Measurements from ENCODE around the gene FAM200C. TPM values are rescaled to one million over a fixed set of nuclear protein-coding genes. Genes with fewer than 3 reads are reported as not detected.

The FAM200C gene
- polyA plus RNA-seq, 1 experiment, result 5.3 TPM

DNA sequence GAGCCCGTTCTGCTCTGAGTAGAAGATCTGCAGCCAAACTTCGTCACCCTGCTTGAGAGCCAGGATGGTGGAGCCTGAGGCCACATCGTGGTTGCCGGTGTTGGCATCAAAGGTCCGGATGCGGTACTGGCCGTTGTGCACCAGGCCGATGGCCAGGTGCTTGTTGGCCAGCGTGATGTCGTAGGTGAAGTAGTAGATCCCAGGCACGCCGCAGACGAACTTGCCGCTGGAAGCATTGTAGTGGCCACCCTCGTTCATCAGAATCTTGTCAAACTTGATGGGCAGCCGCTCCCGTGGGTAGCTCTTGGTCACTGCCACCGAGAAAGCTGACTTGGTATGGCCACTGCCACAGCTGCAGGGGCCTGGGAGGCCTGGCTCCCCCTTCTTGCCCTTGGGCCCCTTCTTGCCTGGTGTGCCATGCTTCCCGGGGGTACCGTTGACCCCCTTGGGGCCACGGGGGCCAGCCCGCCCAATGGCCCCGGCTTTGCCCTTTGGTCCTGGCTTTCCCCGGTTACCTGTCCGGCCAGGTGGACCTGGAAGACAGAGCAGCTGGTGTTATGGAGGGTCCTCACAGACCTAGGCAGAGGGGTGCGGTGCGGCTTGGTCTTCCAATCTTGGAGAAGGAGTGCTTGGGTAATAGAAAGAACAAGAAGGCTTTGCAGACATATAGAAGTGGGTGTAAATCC is 50.5 kb downstream of the FAM200C start:
- H3K4me3 ChIP-seq (ENCODE audit: low read depth, low read length), result no peak overlapping the region
- POLR2A ChIA-PET, result no interaction called here
- no peaks in the 10 kb centered on the region; the same call in 1 of the 2 replicates for H3K9me3 ChIP-seq (ENCODE audit: control insufficient read depth, insufficient read depth, low read length)
- DNase-seq (ENCODE audit: low read depth, low spot score), result no peak
- H3K27ac ChIP-seq (ENCODE audit: low read depth, low read length), result no peak overlapping the region
- no peaks in the 10 kb centered on the region for H3K27me3 ChIP-seq (ENCODE audit: control insufficient read depth, insufficient read depth, low read length)
- TF ChIP-seq, protein P1, sequence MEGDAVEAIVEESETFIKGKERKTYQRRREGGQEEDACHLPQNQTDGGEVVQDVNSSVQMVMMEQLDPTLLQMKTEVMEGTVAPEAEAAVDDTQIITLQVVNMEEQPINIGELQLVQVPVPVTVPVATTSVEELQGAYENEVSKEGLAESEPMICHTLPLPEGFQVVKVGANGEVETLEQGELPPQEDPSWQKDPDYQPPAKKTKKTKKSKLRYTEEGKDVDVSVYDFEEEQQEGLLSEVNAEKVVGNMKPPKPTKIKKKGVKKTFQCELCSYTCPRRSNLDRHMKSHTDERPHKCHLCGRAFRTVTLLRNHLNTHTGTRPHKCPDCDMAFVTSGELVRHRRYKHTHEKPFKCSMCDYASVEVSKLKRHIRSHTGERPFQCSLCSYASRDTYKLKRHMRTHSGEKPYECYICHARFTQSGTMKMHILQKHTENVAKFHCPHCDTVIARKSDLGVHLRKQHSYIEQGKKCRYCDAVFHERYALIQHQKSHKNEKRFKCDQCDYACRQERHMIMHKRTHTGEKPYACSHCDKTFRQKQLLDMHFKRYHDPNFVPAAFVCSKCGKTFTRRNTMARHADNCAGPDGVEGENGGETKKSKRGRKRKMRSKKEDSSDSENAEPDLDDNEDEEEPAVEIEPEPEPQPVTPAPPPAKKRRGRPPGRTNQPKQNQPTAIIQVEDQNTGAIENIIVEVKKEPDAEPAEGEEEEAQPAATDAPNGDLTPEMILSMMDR (IDR thresholded peaks at IDR 0.05; ENCODE audit: low read depth, low read length), result no peak
- CTCF ChIA-PET, result interaction anchor here (1.1 to 3.4 kb wide), 2 partner anchors 10 to 328 kb away, joined by 3 to 20 read pairs; no protein-coding TSS in a partner anchor

DNA sequence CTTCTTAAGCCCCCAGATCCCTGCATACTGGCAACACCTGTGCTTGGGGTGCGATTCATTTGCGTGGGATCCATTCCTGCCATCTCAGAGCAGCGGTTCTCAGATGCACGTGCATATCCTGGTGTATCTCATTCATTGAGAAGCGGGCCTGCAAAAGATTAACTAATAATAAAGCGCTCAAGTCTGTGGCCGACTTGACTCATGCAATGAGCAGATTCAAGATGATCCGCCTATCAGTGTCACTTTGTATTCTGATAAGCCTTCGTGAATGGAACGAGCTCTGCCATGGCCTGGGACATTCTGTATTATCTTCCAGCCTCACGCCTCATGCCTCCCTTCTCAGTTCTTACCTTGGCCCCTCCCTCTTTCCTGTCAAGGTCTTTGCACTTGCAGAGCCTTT is 51.8 kb downstream of the FAM200C start:
- H3K27me3 ChIP-seq (ENCODE audit: control insufficient read depth, insufficient read depth, low read length), result no peaks in the 10 kb centered on the region
- POLR2A ChIA-PET, result no interaction called here
- no peak for DNase-seq (ENCODE audit: low read depth, low spot score)
- no peaks in the 10 kb centered on the region; the same call in 1 of the 2 replicates for H3K9me3 ChIP-seq (ENCODE audit: control insufficient read depth, insufficient read depth, low read length)
- no peak overlapping the region for H3K4me3 ChIP-seq (ENCODE audit: low read depth, low read length)
- H3K27ac ChIP-seq (ENCODE audit: low read depth, low read length), result no peak overlapping the region
- TF ChIP-seq, protein P1 (IDR thresholded peaks at IDR 0.05; ENCODE audit: low read depth, low read length), result no peak
- CTCF ChIA-PET, result interaction anchor here (0.6 to 3.4 kb wide), 6 partner anchors 9 to 326 kb away, joined by 3 to 20 read pairs (median 4); no protein-coding TSS in a partner anchor

DNA sequence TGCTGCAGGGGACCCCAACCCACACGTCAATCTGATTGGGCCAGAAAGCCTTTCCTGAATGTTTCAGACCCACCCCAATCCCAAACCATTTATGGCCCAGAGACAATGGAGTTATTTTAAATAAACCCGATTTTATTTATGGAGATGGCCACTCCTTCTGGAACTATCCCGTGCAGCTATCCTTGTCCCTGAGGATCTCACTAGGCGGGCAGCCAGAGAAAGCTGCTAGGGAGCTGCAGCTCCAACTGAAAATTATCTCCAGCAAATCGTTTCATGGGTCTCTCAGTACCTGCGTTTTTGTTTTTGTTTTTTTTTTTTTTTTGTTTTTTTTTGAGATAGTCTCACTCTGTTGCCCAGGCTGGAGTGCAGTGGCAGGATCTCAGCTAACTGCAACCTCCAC is 52.4 kb downstream of the FAM200C start:
- Histone ChIP-seq H3K27ac (ENCODE audit: low read depth, low read length) (no peak overlapping the region), H3K27me3 (ENCODE audit: control insufficient read depth, insufficient read depth, low read length) (no peaks in the 10 kb centered on the region), H3K9me3 (ENCODE audit: control insufficient read depth, insufficient read depth, low read length) (no peaks in the 10 kb centered on the region; the same call in 1 of the 2 replicates), H3K4me3 (ENCODE audit: low read depth, low read length) (no peak overlapping the region)
- TF ChIP-seq, protein P1 (IDR thresholded peaks at IDR 0.05; ENCODE audit: low read depth, low read length), result no peak
- no peak for DNase-seq (ENCODE audit: low read depth, low spot score)
- ChIA-PET POLR2A (no interaction called here), CTCF (interaction anchor here (0.7 to 5.6 kb wide), 4 partner anchors 29 to 326 kb away, joined by 4 to 73 read pairs (median 14); no protein-coding TSS in a partner anchor)

Other genes with a start within 250 kb of the FAM200C start
- gene FABP6, start 170.5 kb downstream of the FAM200C start, polyA plus RNA-seq (2011; rRNA removed), result not detected in 2 replicates
- 3.8 and 4.4 TPM in 2 replicates for gene CCNJL, start 87.5 kb downstream of the FAM200C start, polyA plus RNA-seq (2011; rRNA removed)
- gene C1QTNF2, start 29.4 kb downstream of the FAM200C start, polyA plus RNA-seq (2011; rRNA removed), result 1.1 TPM in 2 replicates
- 32.9 and 59.5 TPM in 2 replicates for gene SLU7, start 19.0 kb upstream of the FAM200C start, polyA plus RNA-seq (2011; rRNA removed)
- gene PTTG1, start 21.8 kb upstream of the FAM200C start, polyA plus RNA-seq (2011; rRNA removed), result 45.5 and 67.4 TPM in 2 replicates